Measurements from ENCODE around the gene NIN.

Gene NIN

GRCh38 chr14:50766338-50766886 lies 64.5 kb downstream of the NIN start:
- in situ Hi-C loops (cut with MboI; ENCODE audit: low sequenced_read_pairs): no loop called here

- in situ Hi-C loops (cut with MboI; ENCODE audit: low sequenced_read_pairs): no loop called here
Measured at GRCh38 chr14:50763382-50764007, 67.5 kb downstream of the NIN start.

GRCh38 chr14:50762931-50763300 lies 68.0 kb downstream of the NIN start:
- in situ Hi-C loops (cut with MboI; ENCODE audit: low sequenced_read_pairs): no loop called here

- in situ Hi-C loops (cut with MboI; ENCODE audit: low sequenced_read_pairs): no loop called here
Measured at GRCh38 chr14:50762001-50762930, 68.7 kb downstream of the NIN start.

- in situ Hi-C loops (cut with MboI; ENCODE audit: low sequenced_read_pairs): no loop called here
Measured at GRCh38 chr14:50759800-50760543, 71.0 kb downstream of the NIN start.

GRCh38 chr14:50758945-50759344 lies 72.0 kb downstream of the NIN start:
- in situ Hi-C loops (cut with MboI; ENCODE audit: low sequenced_read_pairs): no loop called here

- in situ Hi-C loops (cut with MboI; ENCODE audit: low sequenced_read_pairs): no loop called here
Measured at GRCh38 chr14:50758305-50758704, 72.7 kb downstream of the NIN start.

GRCh38 chr14:50757702-50758101 lies 73.3 kb downstream of the NIN start:
- in situ Hi-C loops (cut with MboI; ENCODE audit: low sequenced_read_pairs): no loop called here

GRCh38 chr14:50756300-50756699 lies 74.7 kb downstream of the NIN start:
- in situ Hi-C loops (cut with MboI; ENCODE audit: low sequenced_read_pairs): no loop called here

- in situ Hi-C loops (cut with MboI; ENCODE audit: low sequenced_read_pairs): no loop called here
Measured at GRCh38 chr14:50750323-50750722, 80.6 kb downstream of the NIN start.

- in situ Hi-C loops (cut with MboI; ENCODE audit: low sequenced_read_pairs): no loop called here
Measured at GRCh38 chr14:50745401-50746058, 85.4 kb downstream of the NIN start.

- in situ Hi-C loops (cut with MboI; ENCODE audit: low sequenced_read_pairs): no loop called here
Measured at GRCh38 chr14:50744231-50744630, 86.7 kb downstream of the NIN start.

- in situ Hi-C loops (cut with MboI; ENCODE audit: low sequenced_read_pairs): no loop called here
Measured at GRCh38 chr14:50741567-50741966, 89.4 kb downstream of the NIN start.

GRCh38 chr14:50740856-50741255 lies 90.1 kb downstream of the NIN start:
- in situ Hi-C loops (cut with MboI; ENCODE audit: low sequenced_read_pairs): no loop called here

- in situ Hi-C loops (cut with MboI; ENCODE audit: low sequenced_read_pairs): no loop called here
Measured at GRCh38 chr14:50739186-50739585, 91.8 kb downstream of the NIN start.

- in situ Hi-C loops (cut with MboI; ENCODE audit: low sequenced_read_pairs): no loop called here
Measured at GRCh38 chr14:50736932-50737419, 94.0 kb downstream of the NIN start.

- in situ Hi-C loops (cut with MboI; ENCODE audit: low sequenced_read_pairs): no loop called here
Measured at GRCh38 chr14:50734950-50735695, 95.8 kb downstream of the NIN start.

GRCh38 chr14:50733494-50733893 lies 97.5 kb downstream of the NIN start:
- in situ Hi-C loops (cut with MboI; ENCODE audit: low sequenced_read_pairs): no loop called here

GRCh38 chr14:50728836-50729235 lies 102.1 kb downstream of the NIN start:
- in situ Hi-C loops (cut with MboI; ENCODE audit: low sequenced_read_pairs): no loop called here
